ENCODE measurements around the gene TWIST2. TPM values are rescaled to one million over a fixed set of nuclear protein-coding genes. Genes with fewer than 3 reads are reported as not detected.
A peak's percentile ranks its signal among the peaks of the same experiment; 100 is the strongest.

The TWIST2 gene
- polyA plus RNA-seq, 1 donor from 2014 or later = not detected

DNA sequence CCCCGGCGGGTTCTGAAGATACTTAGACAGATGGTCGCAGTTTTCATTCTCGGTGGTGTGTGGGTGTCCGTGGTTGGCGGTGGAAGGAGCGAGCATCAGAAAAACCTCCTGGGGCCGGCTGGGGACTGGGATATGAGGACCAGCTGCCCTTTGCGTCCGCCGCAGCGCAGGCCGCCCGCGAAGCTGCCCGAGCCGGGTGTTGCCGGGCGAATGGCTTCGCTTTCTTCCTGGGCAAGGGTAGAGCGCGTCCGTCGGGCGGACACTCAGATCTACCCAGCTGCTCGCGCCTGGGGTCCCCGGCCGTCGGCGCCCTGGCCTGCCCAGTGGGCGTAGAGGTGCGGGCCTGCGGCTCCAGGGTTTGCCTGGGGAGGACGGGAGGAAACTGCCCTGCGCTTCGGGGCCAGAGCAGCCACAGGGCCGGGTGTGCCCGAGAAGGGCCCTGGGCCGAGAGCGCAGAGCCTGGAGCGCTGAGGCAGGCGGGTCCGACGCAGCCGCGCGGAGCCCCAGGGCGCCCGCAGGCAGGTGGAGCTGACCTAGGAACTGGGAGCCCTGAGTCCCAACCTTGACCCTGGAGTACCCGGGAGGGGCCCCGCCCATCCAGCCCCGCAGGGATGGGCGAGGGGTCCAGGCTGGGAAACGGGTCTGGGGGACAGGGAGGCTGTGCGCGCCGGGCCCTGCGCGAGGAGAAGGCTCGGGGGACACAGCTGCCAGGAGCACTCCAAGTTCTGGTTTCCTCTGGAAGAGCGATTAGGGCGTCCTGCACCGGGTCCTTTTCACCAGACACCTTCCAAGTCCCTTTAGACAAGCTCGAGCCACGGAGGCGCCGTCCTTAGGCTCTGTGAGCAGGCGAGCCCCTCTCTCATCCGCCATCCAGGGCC lies 1.3 kb downstream of the TWIST2 start:
- Histone ChIP-seq H3K4me3 (ENCODE audit: low read length) (peak overlapping the region; percentile 66), H3K4me2 (ENCODE audit: low read length) (no peak overlapping the region), H3K79me2 (replicated peaks; ENCODE audit: insufficient read depth, low read length) (no peaks in the 10 kb centered on the region), H3K36me3 (ENCODE audit: insufficient read depth, low read length) (no peaks in the 10 kb centered on the region), H3F3A (ENCODE audit: insufficient read depth, low read length, poor library complexity, severe bottlenecking) (no peaks in the 10 kb centered on the region), H4K20me1 (ENCODE audit: insufficient read depth) (no peaks in the 10 kb centered on the region), H3K9me3 (ENCODE audit: low read length) (no peaks in the 10 kb centered on the region), H3K27ac (ENCODE audit: low read length) (no peak overlapping the region), H3K27me3 (ENCODE audit: insufficient read depth, low read depth, low read length) (peaks cover 79% of the 10 kb centered on the region), H2AFZ (ENCODE audit: low read depth, low read length) (no peak overlapping the region), H3K9me2 (ENCODE audit: insufficient read depth, low read length) (no peaks in the 10 kb centered on the region), H3K9ac (ENCODE audit: low read length) (no peak overlapping the region)
- TF ChIP-seq EZH2 (IDR thresholded peaks at IDR 0.05; ENCODE audit: borderline replicate concordance, insufficient read depth, low read length, poor library complexity, severe bottlenecking) = peak; percentile 71
- TF ChIP-seq EP300 (conservative IDR thresholded peaks at IDR 0.05; ENCODE audit: poor library complexity, severe bottlenecking) = no peak

DNA sequence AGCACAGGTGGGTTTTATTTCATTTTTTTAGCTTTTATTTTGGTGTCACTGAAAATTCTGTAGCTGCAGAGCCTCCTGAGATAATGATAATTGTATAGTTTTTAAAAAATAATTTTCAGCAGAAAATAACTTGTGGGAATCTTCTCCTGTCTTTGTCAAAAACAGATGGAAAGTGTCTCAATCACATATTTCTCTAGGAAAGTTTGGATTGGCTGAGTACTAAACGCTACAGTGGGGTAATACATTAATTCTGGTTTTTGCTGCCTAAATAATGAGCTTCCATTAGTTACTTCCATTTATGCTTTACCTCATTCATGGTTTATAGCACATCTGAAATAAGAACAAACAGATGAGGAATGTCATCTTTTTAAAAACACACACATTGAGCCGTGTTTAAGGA lies 2.2 kb downstream of the TWIST2 start:
- Histone ChIP-seq H3K9me3 (ENCODE audit: low read length) (no peaks in the 10 kb centered on the region), H4K20me1 (ENCODE audit: insufficient read depth) (no peaks in the 10 kb centered on the region), H3K9me2 (ENCODE audit: insufficient read depth, low read length) (no peaks in the 10 kb centered on the region), H2AFZ (ENCODE audit: low read depth, low read length) (no peak overlapping the region), H3K36me3 (ENCODE audit: insufficient read depth, low read length) (no peaks in the 10 kb centered on the region), H3K79me2 (replicated peaks; ENCODE audit: insufficient read depth, low read length) (no peaks in the 10 kb centered on the region), H3F3A (ENCODE audit: insufficient read depth, low read length, poor library complexity, severe bottlenecking) (no peaks in the 10 kb centered on the region), H3K4me3 (ENCODE audit: low read length) (no peak overlapping the region), H3K4me2 (ENCODE audit: low read length) (no peak overlapping the region), H3K27me3 (ENCODE audit: insufficient read depth, low read depth, low read length) (peaks cover 71% of the 10 kb centered on the region), H3K27ac (ENCODE audit: low read length) (no peak overlapping the region), H3K9ac (ENCODE audit: low read length) (no peak overlapping the region)
- TF ChIP-seq SMC3 (conservative IDR thresholded peaks at IDR 0.05; ENCODE audit: poor library complexity) (no peak), MXI1 (conservative IDR thresholded peaks at IDR 0.05; ENCODE audit: poor library complexity, severe bottlenecking) (no peak), EP300 (conservative IDR thresholded peaks at IDR 0.05; ENCODE audit: poor library complexity, severe bottlenecking) (no peak), TAF1 (IDR thresholded peaks at IDR 0.05; ENCODE audit: low read depth) (no peak), POLR2AphosphoS5 (IDR thresholded peaks at IDR 0.05) (no peak), RAD21 (conservative IDR thresholded peaks at IDR 0.05) (no peak), REST (IDR thresholded peaks at IDR 0.05; ENCODE audit: borderline replicate concordance) (no peak), EZH2 (IDR thresholded peaks at IDR 0.05; ENCODE audit: borderline replicate concordance, insufficient read depth, low read length, poor library complexity, severe bottlenecking) (no peak), CTCF (IDR thresholded peaks at IDR 0.05; ENCODE audit: poor library complexity, severe bottlenecking) (no peak)

Data from neural cell (in vitro differentiated cells).